HG03432 (cell line): ENCODE measurements around the gene SPRED3.

ENCODE experiments used
- ATAC-seq: cut with Tn5 transposase; IDR thresholded peaks from one replicate; pipeline ENCODE4 v1.9.1; 2021; ENCODE audit warnings: mild to moderate bottlenecking, moderate library complexity; ENCODE audit not compliant: unreplicated experiment

The SPRED3 gene

DNA sequence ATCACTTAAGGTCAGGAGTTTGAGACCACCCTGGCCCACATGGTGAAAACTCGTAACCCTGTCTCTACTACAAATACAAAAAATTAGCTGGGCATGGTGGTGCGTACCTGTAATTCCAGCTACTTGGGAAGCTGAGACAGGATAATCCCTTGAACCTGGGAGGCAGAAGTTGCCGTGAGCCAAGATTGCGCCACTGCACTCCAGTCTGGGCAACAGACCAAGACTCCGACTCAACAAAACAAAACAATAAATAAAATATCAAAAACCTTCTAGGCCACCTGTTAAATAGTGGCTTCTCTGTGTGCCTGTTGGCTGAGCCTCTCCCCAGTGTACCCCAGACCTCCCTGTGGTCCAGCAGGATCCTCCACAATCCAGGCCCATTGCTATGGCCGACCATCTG is 17.4 kb upstream of the SPRED3 start:
- ATAC-seq: no peak

DNA sequence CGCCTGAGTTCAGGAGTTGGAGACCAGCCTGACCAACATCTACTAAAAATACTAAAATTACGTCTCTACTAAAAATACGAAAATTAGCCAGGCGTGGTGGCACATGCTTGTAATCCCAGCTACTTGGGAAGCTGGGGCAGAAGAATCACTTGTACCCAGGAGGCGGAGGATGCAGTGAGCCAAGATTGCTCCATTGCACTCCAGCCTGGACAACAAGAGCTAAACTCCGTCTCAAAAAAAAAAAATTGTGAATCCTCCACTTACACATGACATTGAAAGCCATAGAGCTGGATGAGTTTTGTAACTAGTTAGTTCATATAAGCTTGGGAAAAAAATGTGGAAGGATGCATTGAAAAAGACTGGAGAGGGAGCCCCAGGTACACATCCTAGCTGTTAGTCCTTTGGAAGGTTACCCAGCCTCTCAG is 14.6 kb upstream of the SPRED3 start:
- ATAC-seq: no peak

DNA sequence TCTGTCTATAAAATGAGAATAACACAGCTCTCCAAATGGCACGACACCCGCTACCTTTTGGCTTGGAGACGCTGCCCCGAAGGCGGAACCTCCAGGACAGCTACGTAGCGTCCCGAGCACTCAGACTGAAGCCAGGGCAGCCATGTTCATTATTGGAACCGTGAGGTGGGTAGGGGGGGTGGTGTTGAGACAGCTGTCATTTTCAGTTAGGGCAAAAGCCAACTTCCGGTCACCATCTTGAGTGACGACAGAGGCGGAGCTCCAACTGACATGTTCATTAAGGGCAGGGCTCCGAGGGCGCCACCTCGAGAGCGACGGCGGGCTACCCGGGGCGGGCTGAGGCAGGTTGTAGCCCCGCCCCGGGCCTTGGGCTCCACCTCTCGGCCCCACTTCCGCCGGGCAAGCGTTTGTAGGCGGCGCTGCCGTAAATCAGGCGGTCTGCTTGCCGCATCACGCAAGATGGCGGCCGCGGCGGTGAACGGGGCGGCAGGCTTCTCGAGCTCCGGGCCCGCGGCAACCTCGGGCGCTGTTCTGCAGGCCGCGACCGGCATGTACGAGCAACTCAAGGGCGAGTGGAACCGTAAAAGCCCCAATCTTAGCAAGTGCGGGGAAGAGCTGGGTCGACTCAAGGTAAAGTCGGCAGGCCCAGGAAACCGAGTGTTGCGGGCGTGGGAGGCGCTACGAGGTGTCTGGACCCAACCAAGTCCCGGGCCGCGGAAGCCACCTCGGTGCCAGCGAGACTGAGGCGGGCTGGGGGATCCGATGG is 14.0 kb upstream of the SPRED3 start, which contains the start of gene PSMD8:
Gene PSMD8, plus strand, starts transcription at position 240 of the 766 bp plus-strand sequence. Its CDS starts 31 bp downstream, at position 271.
- peak; percentile 94 for ATAC-seq

DNA sequence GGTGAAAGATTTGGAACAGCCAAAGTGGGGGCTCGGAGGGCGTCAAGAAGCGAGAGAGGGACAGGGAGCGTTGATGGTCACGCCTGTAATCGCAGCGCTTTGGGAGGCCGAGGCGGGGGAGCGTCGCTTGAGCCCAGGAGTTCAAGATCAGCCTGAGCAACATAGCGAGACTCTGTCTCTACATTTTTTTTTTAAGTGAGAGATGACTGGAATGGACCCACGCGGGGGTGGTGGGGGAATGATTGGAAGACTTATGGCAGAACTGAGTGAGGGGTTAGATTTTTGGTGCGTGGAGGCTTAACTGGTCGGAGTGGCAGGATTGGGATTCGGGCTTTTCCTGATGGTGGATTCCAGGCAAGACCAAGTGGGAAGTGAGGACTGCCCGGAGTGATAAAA is 13.4 kb upstream of the SPRED3 start:
- ATAC-seq: no peak

DNA sequence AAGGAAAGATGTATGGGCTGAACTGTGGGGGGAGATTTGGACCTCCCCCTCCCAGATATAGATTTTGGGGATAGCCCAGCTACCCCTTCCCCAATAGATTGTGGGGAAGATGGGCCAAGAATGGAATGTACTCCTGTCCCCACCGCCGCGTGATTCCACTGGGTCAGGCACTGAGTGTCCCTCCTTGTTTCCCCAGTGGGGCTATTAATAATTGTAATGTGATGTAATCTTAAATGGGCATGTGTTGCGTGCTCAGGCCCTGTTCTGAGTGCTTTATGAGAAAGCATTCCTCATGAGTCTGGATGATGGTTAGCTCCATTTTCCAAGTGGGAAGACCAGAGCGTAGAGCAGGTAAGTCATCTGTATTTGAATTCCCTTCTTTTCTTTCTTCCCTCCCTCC is 12.7 kb upstream of the SPRED3 start:
- no peak for ATAC-seq

DNA sequence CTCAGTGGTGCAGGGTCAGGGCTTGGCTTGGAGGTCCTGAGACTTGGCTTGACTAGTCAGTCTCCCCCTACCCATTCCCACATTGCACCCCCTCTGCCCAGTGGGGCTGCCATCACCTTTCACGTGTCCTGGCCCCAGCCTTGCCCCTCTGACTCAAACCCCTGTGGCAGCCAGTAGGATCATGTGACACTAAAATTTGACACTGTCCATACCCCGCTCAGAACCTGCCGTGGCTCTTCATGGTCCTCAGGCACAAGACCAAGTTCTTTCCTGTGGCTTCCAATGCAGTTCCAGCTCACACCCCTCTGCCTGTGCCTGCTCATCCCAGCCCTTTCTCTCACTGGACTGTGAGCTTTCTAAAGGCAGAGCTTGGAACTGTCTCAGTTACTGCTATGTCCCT is 11.9 kb upstream of the SPRED3 start:
- ATAC-seq: no peak

DNA sequence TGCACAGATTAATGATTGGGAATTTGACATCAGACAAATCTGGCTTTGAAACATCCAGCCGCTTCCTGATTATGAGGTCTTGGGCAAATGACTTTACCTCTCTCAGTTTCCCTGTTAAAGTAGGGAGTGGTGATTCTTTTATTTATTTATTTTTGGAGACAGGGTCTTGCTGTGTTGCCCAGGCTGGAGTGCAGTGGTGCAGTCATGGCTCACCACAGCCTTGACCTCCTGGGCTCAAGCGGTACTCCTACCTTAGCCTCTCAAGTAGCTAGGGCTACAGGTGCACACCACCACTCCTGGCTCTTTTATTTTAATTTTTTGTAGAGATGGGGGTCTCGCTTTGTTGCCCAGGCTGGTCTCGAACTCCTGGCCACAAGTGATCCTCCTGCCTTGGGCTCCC is 11.4 kb upstream of the SPRED3 start:
- ATAC-seq: no peak

DNA sequence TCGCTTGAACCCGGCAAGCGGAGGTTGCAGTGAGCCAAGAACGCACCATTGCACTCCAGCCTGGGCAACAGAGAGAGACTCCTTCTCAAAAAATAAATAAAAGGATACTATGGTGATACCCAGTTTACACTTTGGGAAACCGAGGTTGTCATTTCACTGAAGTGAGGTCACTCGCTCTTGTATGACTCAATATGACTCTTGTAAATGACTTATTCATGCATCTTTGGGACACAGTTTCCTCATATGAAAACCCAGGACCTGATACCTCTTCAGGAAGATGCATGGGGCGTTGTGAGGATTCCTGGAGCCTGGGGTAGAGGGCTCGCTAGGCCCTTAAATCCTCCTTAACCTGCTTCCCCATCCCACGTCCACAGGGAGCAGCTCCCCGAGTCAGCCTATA is 9.6 kb upstream of the SPRED3 start:
- ATAC-seq: no peak

DNA sequence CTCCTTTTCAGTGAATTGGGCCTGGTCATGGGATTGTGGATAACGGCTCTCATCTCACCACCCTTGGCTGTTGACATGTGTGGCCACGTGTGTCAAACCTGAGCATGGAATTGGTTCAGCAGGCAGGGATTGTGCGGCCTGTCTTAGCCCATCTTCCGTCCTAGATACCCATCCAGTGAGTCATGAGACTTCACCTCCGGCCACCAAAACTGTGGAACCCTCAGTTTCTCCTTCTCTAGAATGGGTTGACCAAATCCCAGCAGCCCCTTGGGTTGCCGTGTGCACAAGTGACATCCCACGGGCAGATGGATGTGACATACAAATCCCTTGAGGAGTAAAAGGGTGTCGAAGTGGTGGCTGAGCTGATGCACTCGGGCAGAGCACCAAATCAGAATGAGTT is 7.4 kb upstream of the SPRED3 start:
- no peak for ATAC-seq

DNA sequence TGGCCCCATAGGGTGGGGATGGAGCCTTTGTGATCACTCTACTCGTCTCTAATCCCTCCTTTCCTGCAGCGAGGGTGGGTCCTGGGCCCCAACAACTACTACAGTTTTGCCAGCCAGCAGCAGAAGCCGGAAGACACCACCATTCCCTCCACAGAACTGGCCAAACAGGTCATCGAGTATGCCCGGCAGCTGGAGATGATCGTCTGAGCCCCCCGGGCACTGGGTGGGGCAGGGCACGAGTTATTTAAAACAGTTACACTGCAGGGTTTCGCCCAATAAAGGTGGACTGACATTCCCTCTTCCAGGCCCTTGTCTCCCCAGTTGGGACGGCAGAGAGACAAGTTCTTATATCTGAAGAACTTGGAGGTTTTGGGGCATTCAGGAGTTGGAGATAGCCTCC is 5.3 kb upstream of the SPRED3 start:
- ATAC-seq: no peak

DNA sequence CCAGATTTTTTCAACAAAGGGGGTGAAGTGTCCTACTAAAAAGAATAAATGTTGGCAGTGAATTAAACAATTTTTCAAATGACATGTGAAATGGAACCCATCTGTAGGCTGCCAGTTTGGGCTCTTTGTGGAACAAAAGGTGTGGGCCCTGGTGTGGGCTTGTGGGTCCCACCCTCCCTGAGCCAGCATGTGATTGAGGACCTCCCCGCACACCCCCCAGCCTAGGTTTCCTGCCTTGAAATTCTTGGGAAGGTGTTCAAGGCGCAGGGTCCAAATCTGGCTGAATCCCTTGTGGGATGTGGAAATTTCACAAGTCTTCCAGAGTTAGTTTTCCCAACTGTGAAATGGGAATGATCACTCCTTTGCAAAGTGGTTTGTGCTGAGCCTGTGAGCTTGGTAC is 4.8 kb upstream of the SPRED3 start:
- ATAC-seq: no peak

DNA sequence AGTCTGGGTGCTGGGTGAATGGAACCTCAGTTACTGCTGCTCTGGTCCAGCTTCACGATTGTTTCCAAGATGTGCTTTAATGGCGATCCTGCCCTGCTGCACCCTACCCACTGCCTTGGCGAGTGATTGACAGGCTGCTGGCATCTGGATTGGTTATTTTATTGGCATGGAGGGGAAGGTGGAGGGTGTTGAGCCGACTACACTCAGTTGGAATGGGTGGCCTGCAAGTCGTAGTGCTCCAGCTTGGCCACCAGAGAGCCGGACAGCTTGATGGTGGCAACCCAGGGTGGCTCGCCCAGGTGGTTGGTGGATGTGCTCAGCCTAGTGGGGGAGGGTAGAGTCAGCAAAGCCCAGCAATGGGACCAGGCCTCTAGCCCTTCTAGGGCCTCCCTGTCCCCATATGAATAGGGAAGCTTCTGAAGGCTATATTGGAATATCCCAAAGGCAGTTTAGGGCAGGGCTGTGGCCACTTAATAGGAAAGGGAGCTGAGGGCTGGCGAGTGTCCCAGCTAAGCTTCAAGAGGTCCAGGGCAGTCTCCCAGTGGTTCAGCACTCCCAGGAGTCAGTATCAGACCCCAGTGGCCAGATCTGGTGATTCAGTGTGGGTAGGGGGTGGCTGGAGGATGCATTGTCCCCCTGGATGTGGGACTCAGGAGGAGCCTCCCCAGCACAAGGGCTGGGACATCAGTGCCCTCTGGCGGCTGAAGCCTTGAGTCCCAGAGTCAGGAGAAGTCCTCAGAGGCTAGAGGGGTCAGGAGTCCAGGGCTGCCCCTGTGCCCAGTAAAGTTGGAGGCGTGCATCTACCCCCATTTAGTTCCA is 4.1 kb upstream of the SPRED3 start:
- ATAC-seq: no peak

DNA sequence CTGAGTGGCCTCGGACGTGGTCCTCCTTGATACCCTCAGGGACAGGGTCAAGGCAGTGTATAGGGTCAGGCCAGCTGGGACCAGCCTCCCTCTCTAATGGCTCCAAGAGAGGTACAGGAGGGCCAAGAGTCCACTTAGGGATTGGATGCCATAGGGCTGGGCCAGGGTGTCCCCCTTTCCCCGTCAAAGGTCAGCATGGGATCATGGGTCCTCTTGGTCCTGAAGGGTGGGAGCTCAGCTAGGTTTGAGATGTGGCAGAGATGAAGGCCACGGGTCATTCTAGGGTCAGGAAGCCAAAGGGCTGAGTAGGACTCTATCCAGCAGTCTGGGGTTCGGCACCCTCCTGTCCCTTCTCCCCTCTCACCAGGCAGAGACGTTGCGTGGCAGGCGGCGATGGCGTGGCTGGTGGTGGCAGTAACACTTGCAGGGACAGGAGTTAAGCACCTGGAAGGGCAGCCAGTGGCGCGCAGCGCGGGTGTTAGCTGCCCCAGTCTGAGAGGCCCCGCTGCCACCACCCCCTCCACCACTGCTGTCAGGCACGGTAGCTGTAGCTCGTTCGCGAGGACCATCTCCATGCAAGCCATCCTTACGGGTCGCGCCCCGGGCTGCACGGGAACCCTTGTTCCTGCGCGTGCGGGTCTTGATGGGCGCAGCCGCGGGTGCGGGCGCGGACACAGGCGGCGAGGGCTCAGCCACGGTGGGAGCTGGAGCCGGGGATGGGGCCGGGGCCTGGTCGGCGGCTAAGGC is 3.3 kb upstream of the SPRED3 start:
- ATAC-seq: no peak

DNA sequence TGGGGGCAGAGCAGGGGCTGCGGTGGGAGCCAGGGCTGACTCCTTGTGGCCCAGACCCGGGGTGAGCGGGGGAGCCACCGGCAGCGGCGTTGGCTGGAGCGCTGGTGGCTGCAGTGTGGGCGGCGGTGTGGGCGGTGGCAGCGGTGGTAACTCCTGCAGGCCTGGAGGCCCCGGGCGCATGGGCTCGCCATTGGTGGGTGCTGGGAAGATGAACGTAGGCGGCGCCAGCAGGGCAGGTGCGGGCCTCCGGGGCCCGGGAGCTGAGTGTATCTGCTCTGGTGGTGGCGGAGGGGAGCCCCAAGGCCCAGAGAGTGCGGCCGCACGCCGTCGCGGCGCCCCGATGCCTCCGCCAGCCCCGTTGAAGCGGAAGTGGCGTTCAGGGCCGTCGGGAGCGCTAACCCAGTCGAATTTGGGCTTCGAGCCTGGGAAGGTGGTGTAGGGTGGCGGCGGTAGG is 2.7 kb upstream of the SPRED3 start:
- ATAC-seq: no peak

DNA sequence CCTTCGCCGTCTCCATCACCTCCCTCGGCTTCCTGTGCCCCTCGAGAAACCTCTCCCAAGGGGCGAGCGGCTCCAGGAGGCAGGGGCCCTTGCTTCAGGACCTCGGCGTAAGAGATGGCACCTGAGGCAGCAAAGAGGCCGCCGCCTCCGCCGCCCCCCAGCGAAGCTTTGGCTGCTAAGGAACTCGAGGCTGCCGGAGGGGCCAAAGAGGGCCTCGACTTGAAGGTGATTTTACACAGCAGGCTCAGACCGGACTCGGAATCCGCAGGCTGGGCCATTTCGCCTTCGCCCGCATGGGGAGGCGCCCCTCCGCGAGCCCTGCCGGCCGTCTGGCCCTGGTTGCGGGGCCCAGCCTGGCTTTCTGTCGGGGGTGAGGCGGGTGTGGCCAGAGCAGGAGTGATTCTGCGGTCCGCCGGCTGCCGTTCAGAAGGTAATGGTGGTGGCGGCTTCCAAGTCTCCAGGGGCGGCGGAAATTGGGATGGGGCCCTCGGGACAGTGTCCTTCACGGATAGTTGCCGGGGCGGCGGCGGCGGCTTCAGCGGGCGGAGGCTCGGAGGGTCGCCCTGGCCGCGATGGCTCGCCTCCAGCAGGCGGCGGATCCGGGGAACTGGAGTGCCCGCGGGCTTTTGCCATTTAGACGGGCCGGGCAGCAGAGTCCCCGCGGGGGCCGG is 2.1 kb upstream of the SPRED3 start:
- no peak for ATAC-seq

DNA sequence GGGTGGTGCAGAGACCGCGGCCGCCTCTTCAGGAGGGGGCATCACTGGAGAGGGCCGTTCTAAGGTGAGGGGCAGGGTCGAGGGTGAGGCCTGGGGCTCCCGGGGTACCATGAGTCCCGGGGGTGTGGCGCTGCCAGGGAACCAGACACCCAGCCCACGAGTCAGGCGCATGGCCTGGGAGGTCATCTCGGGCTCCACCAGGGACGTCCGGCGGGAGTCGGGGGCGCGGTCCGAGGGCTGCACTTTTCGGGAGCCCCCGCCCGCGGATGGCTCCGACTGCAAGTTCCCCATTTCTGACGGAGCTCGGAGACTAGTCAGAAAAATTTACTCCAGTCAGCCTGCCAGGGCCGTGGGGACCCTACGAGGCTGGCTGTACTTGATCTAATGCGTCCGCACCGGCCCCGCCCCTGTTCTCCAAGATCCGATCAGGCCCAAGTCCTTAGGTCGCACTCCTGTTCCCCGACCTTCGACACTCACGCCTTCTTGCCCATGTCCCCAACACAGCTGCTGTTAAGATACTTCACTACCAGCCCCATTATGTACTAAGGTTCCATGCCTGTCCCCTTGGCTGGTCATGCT is 1.4 kb upstream of the SPRED3 start:
- ATAC-seq: no peak

DNA sequence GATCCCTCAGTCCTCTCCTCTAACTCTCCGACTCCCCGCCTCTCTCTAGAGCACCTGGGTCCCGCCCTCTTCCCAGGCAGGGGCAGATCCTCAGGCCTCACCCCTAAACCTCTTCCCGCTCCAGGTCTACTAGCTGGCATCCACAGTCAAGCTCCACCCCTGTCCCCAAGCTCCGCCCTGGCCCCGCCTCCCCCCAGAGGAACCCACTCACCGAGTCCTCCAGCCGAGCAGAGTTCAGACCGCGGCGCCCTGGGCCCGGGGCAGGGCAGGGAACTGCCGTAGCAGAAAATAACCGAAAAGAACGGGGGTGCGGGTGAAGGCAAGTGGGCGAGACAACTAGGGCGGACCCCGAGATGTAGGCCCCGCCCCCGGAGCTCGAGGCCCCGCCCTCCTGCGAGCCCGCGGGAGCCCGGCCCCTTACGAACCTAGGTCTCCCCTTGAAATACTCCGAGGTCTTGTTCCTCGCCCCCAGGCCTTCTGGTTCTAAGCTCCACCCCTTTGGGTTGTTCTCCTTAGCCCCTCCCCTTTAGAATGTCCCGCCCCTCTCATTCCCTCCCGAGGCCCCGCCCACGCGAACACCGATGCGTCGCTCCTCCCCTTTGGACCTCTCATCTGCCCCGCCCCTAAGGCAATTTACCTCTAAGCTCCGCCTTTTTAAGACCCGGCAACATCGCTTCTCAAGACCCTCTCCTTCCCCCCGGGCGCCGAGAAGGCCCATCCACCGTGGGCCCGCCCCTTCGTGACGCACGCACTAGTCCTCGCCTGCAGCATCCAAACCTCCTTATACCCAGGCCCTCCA is 748 bp upstream of the SPRED3 start, which contains the start of gene GGN:
Gene GGN, minus strand, starts transcription at position 485 of the 799 bp plus-strand sequence. CDS start 773 bp downstream, outside the sequence.
- ATAC-seq: peak; percentile 55

DNA sequence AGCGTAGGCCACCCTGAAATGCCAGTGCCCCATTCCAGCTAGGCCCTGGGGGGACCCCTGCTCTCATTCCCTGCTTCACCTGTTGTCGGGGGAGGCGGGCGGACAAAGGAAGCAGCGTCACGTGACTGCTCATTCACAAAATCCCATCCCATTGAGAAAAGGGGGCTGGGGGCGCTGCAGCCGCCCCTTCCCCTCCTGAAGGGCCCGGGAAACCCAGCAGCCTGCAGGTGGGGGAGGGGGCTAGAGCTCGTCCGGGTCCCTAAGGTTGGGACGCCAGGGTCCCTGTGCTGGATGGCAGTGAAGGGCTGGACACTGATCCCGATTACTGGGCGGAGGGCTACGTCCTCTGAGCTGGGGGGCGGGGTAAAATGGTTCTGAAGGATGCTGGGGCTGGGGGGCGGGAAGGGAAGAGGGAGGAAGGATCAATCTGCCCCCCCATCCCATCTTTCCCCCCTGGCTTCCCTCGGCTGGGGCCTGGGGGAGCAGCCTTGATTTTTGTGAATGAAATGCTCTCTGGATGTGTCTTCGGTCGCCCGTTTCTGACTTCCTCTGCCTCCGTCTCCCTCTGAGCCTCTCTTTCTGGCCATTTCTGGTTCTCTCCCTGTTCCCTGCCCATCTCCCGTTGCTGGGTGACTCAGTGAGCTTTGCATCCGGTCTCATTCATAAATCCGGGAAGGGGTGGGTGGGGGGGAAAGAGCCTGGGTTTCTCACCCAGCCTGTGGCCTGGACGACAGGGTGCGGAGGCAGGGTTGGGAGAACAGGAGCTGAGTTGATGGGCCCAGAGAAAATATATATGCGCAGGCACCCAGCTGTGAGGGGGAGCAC is 816 bp downstream of the SPRED3 start:
- ATAC-seq: no peak
